Amygdala (tissue), 56 donors: ENCODE results near the gene CC2D2B.
A peak's percentile ranks its signal among the peaks of the same experiment; 100 is the strongest.
"Not testable (repeated sequence)": the region's sequence is repeated elsewhere in the genome, so short reads cannot be mapped to it uniquely, and the experiment has no call there.

ENCODE experiments used
- DNase-seq, 56 donors: peaks; one replicate each; lab custom pipeline; 2025; lab: John Stamatoyannopoulos, UW

Gene CC2D2B

GRCh38 chr10:95907456-95908253 lies at the start of gene CC2D2B:
CC2D2B (plus strand) TSS chr10:95907975; CDS start chr10:95911324, 3,349 bp downstream.
- DNase-seq: peak; percentile 27 to 97 (median 86)

GRCh38 chr10:95860166-95860940 lies 47.4 kb upstream of the CC2D2B start:
- DNase-seq: no peak

- DNase-seq: no peak
Measured at GRCh38 chr10:95861386-95861785, 46.4 kb upstream of the CC2D2B start.

GRCh38 chr10:95864906-95865813 lies 42.6 kb upstream of the CC2D2B start:
- DNase-seq: peak in 24 of 56 donors; percentile 2 to 47 (median 8)

- DNase-seq: no peak
Measured at GRCh38 chr10:95865814-95866466, 41.8 kb upstream of the CC2D2B start.

GRCh38 chr10:95866467-95866842 lies 41.3 kb upstream of the CC2D2B start:
- no peak for DNase-seq

- DNase-seq: no peak
Measured at GRCh38 chr10:95867866-95868265, 39.9 kb upstream of the CC2D2B start.

GRCh38 chr10:95872158-95872711 lies 35.5 kb upstream of the CC2D2B start:
- no peak for DNase-seq

GRCh38 chr10:95873139-95873538 lies 34.6 kb upstream of the CC2D2B start:
- DNase-seq: no peak

- DNase-seq: no peak
Measured at GRCh38 chr10:95873651-95874050, 34.1 kb upstream of the CC2D2B start.

GRCh38 chr10:95874783-95875182 lies 33.0 kb upstream of the CC2D2B start:
- DNase-seq: not testable (repeated sequence)

- DNase-seq: no peak
Measured at GRCh38 chr10:95876756-95877155, 31.0 kb upstream of the CC2D2B start.

- no peak for DNase-seq
Measured at GRCh38 chr10:95877881-95878280, 29.9 kb upstream of the CC2D2B start.

- no peak for DNase-seq
Measured at GRCh38 chr10:95880704-95881103, 27.1 kb upstream of the CC2D2B start.

- no peak for DNase-seq
Measured at GRCh38 chr10:95881316-95881715, 26.5 kb upstream of the CC2D2B start.

GRCh38 chr10:95889830-95890229 lies 17.9 kb upstream of the CC2D2B start:
- no peak for DNase-seq

- DNase-seq: no peak
Measured at GRCh38 chr10:95896071-95896850, 11.5 kb upstream of the CC2D2B start.

GRCh38 chr10:95905897-95906580 lies 1.7 kb upstream of the CC2D2B start:
- DNase-seq: not testable (repeated sequence)
